Measurements from ENCODE around the gene GTF3C4. TPM values are rescaled to one million over a fixed set of nuclear protein-coding genes. Genes with fewer than 3 reads are reported as not detected.

GTF3C4 gene
- total RNA-seq, 1 experiment from 2014 or later = 24.5 TPM

DNA sequence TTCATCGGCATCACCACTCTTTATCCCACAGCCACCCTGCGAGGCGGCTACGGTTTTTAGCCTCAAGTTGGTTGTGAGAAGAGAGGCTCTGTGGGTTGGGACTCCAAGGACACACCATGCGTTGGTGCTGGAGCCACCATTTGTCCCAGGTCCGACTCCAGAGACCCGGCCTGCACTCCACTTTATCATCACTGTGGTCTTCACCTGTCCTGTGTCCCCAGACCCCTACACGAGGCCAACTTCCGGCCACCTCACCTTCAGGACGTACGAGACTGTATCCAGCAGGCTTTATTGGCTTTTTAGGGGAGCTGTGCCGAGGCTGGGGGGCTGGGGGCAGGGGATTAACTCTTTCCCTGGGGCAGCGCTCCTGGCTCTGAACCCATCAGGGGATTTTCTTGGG, 55.0 kb downstream of the GTF3C4 start:
- no peak for DNase-seq (ENCODE audit: low spot score)
- in situ Hi-C loops (cut with HindIII; ENCODE audit: low sequenced_read_pairs) = no loop called here

DNA sequence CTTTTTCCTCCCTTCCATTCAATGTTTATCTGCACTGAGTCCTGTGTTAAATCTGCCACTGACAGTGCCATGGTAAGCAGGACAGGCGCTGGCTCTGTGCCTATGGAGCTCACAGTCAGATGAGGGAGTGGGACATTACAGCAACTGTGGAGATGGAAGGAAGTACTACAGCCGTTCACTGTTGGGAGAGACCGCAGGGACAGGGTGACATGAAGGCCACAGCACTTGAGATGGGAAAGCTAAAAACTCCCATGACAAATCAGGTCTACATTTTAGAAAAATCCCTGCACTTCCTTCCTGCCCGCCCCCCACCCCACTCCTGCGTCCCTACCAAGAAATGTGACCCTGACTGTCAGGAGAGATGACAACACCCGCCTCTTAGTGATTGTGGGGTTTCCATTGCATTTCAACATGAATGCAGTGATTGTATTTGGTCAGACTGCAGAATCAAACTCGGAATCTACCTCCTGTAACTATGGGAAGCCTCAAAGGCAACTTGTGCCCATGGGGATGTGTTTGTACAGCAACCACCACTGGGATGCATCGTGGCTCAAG, 56.4 kb downstream of the GTF3C4 start:
- in situ Hi-C loops (cut with HindIII; ENCODE audit: low sequenced_read_pairs) = no loop called here

DNA sequence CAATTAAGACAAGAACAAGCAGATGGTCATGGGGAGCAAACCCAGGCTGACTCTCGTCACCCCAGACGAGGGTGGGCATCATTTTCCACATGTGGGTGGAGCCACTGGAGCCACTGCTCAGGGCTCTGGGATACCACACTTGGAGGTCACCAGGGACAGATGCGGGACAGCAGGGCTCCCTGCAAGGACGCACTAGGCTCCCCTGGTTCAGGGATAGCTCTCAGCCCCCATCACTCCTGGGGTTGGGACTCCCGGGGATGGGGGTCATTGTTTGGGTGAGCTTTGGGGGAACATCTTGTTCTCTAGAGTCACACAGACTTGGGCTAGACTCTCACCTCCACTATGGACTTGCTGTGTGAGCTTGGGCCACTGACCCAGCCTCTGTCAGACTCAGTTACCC, 57.8 kb downstream of the GTF3C4 start:
- in situ Hi-C loops (cut with HindIII; ENCODE audit: low sequenced_read_pairs) = no loop called here
- no peak for DNase-seq (ENCODE audit: low spot score)

More for the DNA sequence above, 56.4 kb downstream of the GTF3C4 start:
- no peak for DNase-seq (ENCODE audit: low spot score)

GRCh38 chr9:132728497-132728896, 58.2 kb downstream of the GTF3C4 start:
- in situ Hi-C loops (cut with HindIII; ENCODE audit: low sequenced_read_pairs) = no loop called here
- DNase-seq (ENCODE audit: low spot score) = no peak

GRCh38 chr9:132729235-132729890, 59.1 kb downstream of the GTF3C4 start:
- DNase-seq (ENCODE audit: low spot score) = peak; percentile 75
- in situ Hi-C loops (cut with HindIII; ENCODE audit: low sequenced_read_pairs) = no loop called here

GRCh38 chr9:132730054-132731033, 60.1 kb downstream of the GTF3C4 start:
- in situ Hi-C loops (cut with HindIII; ENCODE audit: low sequenced_read_pairs) = no loop called here
- DNase-seq (ENCODE audit: low spot score) = no peak

DNA sequence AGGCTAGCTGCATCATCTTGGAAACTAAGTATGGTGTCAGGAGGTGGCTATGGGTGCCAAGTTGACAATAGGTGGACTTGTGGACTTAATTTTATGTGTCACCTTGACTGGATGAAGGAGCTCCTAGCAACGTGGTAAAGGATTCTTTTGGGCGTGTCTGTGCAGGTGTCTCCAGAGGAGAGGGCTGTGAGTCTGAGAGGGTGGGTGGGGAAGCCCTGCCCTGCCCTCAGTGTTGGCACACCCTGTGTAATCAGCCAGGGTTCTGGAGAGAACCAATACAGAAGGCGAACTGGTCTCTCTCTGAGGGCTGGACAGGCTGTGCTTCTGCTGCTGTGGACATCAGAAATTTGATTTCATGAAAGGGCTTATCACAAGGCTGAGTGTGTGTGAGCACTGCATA, 61.0 kb downstream of the GTF3C4 start:
- in situ Hi-C loops (cut with HindIII; ENCODE audit: low sequenced_read_pairs) = no loop called here
- peak; percentile 19 for DNase-seq (ENCODE audit: low spot score)

GRCh38 chr9:132732326-132733259, 62.3 kb downstream of the GTF3C4 start:
- in situ Hi-C loops (cut with HindIII; ENCODE audit: low sequenced_read_pairs) = no loop called here
- no peak for DNase-seq (ENCODE audit: low spot score)

DNA sequence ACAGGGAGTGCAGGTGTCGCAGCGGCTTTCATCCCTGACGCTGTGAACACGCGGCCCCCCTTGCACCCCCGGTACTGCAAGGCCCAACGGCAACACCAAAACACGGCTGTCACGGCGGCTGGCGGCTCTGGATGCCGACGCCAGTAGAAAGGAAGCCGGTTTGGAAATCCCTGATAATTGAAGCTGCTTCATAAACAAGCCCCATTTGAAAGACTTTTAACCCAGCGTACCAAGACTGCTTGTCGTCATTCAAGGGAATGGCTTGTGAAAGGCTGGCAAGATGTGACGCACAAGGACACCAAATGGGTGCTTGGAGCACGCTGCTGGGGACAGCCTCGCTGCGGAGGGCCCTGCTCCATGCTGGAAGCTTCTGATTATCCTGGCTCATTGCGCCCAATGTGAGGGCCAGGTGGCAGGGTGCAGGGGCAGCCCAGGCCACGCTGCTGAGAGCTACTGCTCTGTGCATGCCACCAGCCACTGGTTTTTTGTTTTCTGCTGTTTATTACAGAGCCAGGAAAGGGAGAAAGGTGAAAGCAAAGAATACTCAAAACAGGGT, 63.1 kb downstream of the GTF3C4 start:
- DNase-seq (ENCODE audit: low spot score) = no peak
- in situ Hi-C loops (cut with HindIII; ENCODE audit: low sequenced_read_pairs) = no loop called here

- no peak for DNase-seq (ENCODE audit: low spot score)
- in situ Hi-C loops (cut with HindIII; ENCODE audit: low sequenced_read_pairs) = no loop called here
Observed at GRCh38 chr9:132739710-132740310, 69.5 kb downstream of the GTF3C4 start.

- in situ Hi-C loops (cut with HindIII; ENCODE audit: low sequenced_read_pairs) = no loop called here
- no peak for DNase-seq (ENCODE audit: low spot score)
Observed at GRCh38 chr9:132740526-132741309, 70.5 kb downstream of the GTF3C4 start.

DNA sequence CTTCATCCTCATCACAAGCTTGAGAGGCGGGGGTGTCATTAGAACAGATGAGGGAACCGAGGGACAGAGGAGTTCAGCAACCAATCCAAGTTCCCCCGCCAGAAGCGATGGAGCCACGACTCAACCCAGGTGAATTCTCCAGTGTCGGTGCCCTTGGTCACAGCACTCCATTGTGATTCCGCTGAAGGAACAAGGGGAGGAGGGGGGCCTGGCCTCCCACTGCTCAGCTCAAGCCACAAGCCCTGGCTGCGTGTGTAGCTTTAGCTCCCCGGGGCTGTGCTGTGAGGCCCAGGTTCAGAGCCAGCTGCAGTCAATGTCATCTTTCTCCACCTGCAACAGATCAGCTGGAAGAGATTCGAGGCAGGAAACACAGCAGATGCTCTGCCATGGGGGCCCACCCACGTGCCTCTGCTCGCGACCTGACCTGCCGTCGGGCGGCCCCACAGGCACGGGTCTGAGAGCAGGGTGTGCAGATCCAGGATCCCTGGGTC, 72.6 kb downstream of the GTF3C4 start:
- in situ Hi-C loops (cut with HindIII; ENCODE audit: low sequenced_read_pairs) = no loop called here
- no peak for DNase-seq (ENCODE audit: low spot score)

DNA sequence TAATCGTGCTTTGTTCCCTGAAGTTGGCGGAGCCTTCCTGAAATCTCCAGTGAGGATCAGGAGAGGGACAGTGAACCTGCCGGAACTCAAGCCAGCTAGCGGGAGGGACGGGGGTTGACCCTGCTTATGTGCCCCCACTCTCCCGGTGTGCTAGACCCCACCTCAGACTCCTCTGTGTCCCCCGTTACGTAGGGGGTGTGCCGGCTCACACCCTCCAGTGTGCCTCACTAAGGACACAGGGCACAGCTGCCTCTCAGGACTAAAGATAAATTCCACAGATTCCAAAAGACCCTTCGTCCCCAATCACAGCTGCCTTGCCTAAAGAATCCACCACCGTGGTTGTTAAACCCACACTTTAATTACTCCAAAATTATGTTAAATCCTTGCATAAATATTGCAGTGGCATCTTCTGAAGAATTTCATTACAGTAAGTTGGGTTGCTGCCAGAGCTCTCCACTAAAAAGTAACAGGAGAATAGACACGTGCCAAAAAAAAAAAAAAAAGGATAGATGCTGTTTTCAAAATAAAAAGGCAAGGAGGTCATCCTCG, 73.7 kb downstream of the GTF3C4 start:
- DNase-seq (ENCODE audit: low spot score) = no peak
- in situ Hi-C loops (cut with HindIII; ENCODE audit: low sequenced_read_pairs) = no loop called here

Other genes with a start within 250 kb of the GTF3C4 start
- gene BARHL1, start 87.9 kb upstream of the GTF3C4 start, total RNA-seq (2014; rRNA removed; shearing (Covaris generic)) = not detected in 2 replicates
- gene DDX31, start 481 bp upstream of the GTF3C4 start, total RNA-seq (2014; rRNA removed; shearing (Covaris generic)) = 17.6 and 21.9 TPM in 2 replicates
- gene AK8, start 207.8 kb downstream of the GTF3C4 start, total RNA-seq (2014; rRNA removed; shearing (Covaris generic)) = 0.37 and 3.6 TPM in 2 replicates
- 5.5 and 6.0 TPM in 2 replicates for gene SPACA9, start 208.4 kb downstream of the GTF3C4 start, total RNA-seq (2014; rRNA removed; shearing (Covaris generic))

Data from G401 (cell line).